ENCODE measurements around the gene RCVRN. TPM values are rescaled to one million over a fixed set of nuclear protein-coding genes. Genes with fewer than 3 reads are reported as not detected.

Gene RCVRN
- total RNA-seq, 1 donor from 2014 or later = 0.14 TPM

DNA sequence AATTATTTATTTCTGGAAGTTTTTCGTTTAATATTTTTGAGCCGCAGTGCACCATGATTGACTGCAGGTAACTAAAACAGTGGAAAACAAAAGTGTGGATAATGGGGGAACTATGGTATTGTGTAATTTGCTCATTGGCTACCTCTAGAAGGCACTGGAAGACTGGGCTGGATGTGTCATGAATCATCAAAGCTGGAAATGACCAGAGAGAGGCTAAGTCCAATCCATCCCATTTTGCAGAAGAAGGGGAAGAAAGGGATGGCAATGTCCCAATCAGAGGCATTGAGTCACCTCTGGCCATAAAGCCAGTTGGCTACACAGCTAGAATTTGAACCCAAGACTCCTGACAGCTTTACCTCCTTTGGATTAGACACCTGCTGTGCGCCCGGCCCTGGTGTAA, 50.0 kb downstream of the RCVRN start:
- peaks cover 8% of the 10 kb centered on the region for H3K9me3 Mint-ChIP-seq
- no peaks in the 10 kb centered on the region for H3K36me3 Mint-ChIP-seq
- DNase-seq (ENCODE audit: extremely low spot score, unreplicated experiment) = no peak
- TF ChIP-seq, protein P1, sequence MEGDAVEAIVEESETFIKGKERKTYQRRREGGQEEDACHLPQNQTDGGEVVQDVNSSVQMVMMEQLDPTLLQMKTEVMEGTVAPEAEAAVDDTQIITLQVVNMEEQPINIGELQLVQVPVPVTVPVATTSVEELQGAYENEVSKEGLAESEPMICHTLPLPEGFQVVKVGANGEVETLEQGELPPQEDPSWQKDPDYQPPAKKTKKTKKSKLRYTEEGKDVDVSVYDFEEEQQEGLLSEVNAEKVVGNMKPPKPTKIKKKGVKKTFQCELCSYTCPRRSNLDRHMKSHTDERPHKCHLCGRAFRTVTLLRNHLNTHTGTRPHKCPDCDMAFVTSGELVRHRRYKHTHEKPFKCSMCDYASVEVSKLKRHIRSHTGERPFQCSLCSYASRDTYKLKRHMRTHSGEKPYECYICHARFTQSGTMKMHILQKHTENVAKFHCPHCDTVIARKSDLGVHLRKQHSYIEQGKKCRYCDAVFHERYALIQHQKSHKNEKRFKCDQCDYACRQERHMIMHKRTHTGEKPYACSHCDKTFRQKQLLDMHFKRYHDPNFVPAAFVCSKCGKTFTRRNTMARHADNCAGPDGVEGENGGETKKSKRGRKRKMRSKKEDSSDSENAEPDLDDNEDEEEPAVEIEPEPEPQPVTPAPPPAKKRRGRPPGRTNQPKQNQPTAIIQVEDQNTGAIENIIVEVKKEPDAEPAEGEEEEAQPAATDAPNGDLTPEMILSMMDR (conservative IDR thresholded peaks at IDR 0.05) = no peak
- no peak overlapping the region for H3K27ac Mint-ChIP-seq
- H3K4me3 Mint-ChIP-seq = no peak overlapping the region
- no peaks in the 10 kb centered on the region for H3K4me1 Mint-ChIP-seq (ENCODE audit: unreplicated experiment)
- peaks cover 11% of the 10 kb centered on the region for H3K27me3 Mint-ChIP-seq

DNA sequence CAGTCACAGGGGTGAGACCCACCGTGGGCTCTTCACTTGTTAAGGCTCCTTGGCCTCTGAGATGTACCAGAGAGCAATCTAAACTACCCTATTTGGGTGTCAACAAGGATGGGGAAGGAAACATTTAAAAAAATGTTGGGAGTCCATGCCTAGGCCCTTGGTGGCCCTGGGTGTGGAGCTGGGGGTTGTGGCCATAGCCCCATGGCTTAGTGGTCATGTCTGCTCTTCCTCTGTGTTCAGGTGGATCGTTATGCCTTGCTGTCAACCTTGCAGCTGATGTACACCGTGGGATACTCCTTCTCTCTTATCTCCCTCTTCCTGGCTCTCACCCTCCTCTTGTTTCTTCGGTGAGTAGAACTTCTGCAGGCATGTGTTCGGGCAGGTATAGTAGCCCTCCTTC, 50.8 kb downstream of the RCVRN start:
- H3K4me1 Mint-ChIP-seq (ENCODE audit: unreplicated experiment) = no peaks in the 10 kb centered on the region
- TF ChIP-seq, protein P1 (conservative IDR thresholded peaks at IDR 0.05) = no peak
- H3K9me3 Mint-ChIP-seq = peaks cover 8% of the 10 kb centered on the region
- DNase-seq (ENCODE audit: extremely low spot score, unreplicated experiment) = no peak
- H3K36me3 Mint-ChIP-seq = no peaks in the 10 kb centered on the region
- no peak overlapping the region for H3K4me3 Mint-ChIP-seq
- peaks cover 11% of the 10 kb centered on the region for H3K27me3 Mint-ChIP-seq
- no peak overlapping the region for H3K27ac Mint-ChIP-seq

DNA sequence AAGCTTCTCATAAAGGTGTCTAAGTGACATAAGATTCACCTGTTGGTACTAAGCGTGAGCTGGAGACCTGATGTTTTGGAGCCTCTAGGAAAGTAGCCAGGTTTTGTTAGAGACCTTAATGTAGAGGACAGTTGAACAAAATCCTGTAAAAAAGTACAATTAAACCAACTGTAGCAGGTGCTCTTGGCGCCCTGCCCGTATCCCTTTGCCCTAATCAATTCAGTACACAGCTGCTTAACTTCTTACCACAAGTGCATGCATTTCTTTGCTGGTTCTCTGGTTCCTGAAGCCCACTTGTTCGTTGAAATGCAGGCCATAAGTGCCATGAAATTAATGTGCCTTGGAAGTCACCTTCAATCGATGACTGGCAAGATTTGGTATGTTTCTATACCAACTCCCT, 54.9 kb downstream of the RCVRN start:
- Mint-ChIP-seq H3K27ac (no peak overlapping the region), H3K4me1 (ENCODE audit: unreplicated experiment) (no peaks in the 10 kb centered on the region), H3K36me3 (no peaks in the 10 kb centered on the region), H3K27me3 (peaks cover 16% of the 10 kb centered on the region), H3K4me3 (no peak overlapping the region), H3K9me3 (no peaks in the 10 kb centered on the region)
- DNase-seq (ENCODE audit: extremely low spot score, unreplicated experiment) = no peak
- TF ChIP-seq, protein P1 (conservative IDR thresholded peaks at IDR 0.05) = no peak

Other genes with a start within 250 kb of the RCVRN start
- gene DHRS7C, start 113.7 kb downstream of the RCVRN start, total RNA-seq (ENCODE audit: low replicate concordance) = not detected in 2 replicates
- gene GSG1L2, start 83.2 kb downstream of the RCVRN start, total RNA-seq (ENCODE audit: low replicate concordance) = not detected in 2 replicates
- gene GLP2R, start 79.3 kb downstream of the RCVRN start, total RNA-seq (ENCODE audit: low replicate concordance) = not detected in 2 replicates